ENCODE data around the gene SYCE1.
A peak's percentile ranks its signal among the peaks of the same experiment; 100 is the strongest.
"Not testable (repeated sequence)": the region's sequence is repeated elsewhere in the genome, so short reads cannot be mapped to it uniquely, and the experiment has no call there.

Gene SYCE1

DNA sequence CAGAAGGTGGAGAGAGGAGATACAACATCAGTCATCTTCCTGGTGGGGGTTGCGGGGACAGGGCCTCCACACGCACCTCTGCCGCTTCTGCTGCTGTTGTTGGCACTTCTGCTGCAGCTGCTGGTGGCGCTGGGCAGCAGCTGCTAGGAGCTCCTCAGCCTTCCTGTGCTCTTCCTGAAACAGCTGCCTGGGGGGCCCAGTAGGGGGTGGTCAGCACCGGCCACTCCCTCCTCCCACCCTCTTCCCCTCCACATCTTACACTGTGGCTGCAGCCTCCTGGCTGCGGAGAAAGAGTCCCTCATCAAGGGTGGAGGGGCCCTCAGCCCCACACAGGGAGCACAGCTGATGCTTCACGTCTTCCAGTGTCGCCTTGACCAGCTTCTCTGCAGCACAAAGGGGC lies 9.9 kb downstream of the SYCE1 start:
- DNase-seq, result no peak

DNA sequence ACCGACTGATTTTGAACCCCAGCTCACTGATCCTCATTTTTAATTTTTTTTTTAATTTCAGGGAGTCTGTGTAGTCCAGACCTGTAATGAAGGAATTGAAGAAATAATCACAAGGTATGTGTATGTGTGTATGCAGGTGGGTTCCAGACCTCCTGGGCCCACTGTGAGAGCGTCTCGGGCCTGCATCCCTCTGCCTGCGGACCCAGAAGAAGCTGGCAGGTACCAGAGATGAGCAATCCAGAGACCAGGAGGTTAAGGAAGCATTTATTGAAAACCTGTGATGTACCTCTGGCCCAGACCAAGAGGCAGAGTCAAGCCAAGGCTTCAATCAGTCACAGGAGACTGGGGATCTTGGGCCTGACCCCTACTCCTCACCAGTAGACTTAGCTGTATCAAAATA lies 10.8 kb downstream of the SYCE1 start:
- no peak for DNase-seq

DNA sequence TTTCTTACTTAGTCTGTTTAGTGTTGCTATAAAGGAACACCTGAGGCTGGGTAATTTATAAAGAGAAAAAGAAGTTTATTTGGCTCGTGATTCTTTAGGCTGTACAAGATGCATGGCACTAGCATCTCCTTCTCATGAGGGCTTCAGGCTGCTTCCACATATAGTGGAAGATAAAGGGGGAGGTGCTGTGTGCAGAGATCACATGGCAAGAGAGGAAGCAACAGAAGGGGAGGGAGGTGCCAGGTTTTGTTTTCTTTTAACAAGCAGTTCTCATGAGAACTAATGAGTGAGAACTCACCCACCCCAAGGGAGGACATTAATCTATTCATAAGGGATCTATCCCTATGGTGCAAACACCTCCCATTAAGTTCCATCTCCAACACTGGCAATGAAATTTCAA lies 20.9 kb downstream of the SYCE1 start:
- no peak for DNase-seq

DNA sequence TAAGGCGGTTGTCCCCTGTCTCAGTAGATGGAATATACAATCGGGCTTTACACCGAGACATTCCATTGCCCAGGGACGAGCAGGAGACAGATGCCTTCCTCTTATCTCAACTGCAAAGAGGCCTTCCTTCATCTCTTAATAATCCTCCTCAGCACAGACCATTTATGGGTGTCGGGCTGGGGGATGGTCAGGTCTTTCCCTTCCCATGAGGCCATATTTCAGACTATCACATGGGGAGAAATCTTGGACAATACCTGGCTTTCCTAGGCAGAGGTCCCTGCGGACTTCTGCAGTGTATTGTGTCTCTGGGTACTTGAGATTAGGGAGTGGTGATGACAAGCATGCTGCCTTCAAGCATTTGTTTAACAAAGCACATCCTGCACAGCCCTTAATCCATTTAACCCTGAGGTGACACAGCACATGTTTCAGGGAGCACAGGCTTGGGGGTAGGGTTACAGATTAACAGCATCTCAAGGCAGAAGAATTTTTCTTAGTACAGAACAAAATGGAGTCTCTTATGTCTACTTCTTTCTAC lies 23.9 kb downstream of the SYCE1 start:
- not testable (repeated sequence) for DNase-seq

DNA sequence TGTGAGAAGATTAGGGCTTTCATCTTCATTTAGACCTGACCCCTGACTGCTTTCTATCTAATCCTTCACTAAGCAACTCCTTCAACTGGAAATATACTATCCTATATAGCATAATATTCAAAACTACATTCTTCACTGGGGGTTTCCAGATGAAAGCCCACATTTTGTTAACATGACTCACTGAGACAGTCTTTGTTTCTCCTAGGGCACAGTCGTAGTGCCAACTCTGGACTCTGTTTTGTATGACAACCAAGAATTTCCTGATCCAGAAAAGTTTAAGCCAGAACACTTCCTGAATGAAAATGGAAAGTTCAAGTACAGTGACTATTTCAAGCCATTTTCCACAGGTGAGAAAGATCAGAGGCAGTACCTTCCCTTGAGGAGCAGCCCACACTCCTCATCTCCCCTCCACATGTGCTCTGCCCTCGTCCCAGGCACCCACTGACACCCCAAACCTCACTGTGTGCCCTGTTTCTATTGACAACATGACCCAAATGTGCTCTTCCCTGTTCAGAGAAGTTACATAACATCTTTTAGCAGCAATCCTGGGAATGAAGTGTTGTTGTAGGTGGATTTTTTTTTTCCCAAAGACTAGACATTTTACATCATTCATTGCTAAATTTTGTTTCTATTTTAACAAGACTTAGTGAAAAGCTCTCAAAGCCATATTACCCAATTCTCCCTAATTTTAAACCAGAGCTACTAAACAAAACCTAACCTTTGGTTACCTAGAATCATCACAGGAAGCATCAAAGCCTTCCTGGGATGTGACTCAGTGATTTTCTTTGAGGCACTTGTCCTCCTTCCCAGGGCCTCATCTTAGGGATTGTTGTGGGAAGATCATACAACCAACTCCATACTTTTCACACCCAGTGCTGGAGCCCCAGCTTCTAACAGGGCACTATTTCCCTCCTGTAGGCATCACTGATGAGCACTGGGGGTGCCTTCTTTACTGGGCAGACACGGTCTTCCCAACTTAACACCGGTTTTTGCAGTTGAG lies 27.5 kb downstream of the SYCE1 start:
- DNase-seq, result no peak

DNA sequence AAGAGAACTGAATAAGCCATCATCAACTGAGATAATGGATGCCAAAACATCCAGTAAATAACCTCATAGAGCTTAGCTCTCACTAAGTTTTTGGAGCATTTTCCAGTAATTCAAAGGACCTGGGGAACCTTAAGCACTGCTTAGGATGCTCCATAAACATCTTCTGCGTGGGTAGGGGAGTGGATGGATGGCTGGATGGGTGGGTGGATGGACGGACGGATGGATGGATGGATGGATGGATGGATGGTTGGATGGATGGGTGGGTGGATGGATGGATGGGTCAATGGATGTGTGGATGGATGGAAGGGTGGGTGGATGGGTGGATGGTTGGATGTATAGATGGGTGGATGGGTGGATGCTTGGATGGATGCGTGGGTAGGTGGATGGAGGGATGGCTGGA lies 29.2 kb downstream of the SYCE1 start:
- no peak for DNase-seq

DNA sequence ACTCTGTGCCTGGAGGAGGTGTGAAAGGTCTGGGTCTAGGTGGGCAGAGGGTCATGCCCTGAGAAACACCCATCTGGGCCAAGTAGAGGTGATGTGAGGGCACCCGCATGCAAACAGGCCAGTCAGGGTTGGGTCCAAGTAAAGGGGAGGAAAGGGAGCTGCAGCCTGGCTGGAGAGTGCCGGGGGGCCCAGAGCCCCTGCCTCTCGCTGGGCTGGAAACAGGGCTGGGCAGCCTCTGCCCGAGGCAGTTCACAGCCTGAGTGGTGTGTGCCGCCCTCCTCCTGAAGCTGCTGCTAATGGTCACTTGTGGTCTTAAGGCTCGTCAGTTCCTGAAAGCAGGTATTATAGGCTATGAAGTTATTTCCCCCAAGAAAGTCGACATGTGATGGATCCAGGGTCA lies 31.0 kb downstream of the SYCE1 start:
- no peak for DNase-seq

DNA sequence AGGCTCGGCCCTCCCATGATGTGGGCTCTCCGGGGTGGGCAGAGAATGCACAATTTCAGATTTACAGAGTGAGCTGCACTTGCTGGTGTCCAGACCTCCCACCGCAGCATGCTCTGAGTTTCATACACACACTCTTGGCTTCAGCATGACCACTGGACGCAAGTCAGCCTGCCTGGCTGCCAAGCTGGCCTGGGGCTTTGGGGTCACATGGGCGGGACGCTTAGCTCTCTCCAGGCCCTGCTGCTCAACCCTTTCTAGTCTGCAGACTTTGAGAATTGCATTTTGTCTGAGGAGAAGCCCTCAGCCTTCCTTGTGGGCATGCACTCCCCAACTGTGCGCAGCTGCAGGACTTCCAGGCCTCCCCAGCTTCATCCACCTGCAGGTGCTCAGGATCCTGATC lies 32.5 kb downstream of the SYCE1 start:
- DNase-seq, result no peak

DNA sequence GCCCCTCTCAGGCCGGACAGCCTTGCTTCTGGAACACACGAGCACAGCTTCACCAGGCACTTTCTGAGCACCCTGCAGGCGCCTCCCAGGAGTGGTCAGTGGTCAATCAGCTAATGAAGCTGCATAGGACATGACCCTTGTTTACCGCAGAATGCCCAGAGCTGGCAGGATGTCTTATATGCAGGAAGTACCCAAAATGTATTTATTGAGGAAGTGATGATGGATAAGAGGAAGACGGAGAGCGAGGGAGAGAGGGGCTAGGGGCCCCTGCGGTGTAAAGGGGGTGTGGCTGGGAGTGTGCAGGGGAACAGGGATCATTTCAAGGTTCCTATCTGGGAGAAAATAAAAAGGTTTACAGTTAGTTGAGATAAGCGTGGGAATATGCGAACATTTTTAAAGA lies 34.9 kb downstream of the SYCE1 start:
- DNase-seq, result no peak

DNA sequence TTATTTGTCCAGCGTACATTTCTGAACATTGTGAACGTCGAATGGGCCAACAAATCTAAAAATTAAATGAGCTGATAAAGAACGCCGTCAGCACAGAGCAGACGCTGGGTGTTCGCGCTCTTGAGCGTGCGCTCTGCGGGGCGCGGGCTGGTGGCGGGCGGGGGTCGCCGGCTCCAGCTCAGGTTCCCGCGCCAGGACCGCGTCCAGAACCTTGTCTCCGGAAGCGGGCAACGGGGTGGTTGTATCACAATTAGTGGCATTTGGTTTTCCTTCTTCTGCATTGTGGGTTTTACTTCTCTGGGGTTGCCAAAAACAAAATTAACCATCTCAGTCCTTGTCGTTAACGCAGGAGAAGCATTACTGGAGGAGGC lies 35.8 kb downstream of the SYCE1 start:
- DNase-seq, result no peak

DNA sequence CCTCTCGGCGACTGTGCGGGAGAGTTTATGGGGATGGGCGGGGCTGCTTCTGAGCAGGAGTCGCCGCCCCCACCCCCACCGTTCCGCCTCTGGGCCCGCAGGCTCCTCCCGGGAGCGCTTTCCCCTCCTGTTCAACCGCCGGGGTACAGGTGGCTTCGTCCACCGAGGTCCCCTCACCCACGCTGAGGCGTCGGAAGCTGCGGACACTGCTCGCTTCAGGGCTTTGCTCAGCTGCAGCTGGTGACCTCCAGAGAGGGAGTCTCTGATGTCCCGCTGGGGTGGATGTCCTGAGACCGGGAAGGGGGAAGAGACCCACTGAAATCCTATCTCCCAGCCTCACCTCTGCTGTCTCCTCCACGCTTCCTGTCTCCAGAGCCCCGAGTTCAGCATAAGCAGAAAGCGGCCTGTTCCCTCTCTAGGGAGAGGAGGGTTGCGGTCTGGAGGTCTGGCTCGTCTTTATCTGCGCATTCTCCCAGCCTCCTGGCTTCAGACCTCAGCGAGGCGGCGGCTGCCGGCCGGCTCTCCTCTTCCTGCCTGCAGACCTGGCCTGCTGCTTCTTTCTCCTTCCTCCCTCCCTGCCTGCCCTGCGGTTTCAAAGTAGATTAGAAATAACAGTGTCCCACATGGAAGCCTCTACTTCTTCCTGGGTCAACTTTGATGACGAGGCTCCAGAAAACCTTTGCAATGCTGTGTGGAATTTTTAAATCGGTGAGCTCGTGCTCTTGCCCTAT lies 36.4 kb downstream of the SYCE1 start:
- peak; percentile 13 for DNase-seq

DNA sequence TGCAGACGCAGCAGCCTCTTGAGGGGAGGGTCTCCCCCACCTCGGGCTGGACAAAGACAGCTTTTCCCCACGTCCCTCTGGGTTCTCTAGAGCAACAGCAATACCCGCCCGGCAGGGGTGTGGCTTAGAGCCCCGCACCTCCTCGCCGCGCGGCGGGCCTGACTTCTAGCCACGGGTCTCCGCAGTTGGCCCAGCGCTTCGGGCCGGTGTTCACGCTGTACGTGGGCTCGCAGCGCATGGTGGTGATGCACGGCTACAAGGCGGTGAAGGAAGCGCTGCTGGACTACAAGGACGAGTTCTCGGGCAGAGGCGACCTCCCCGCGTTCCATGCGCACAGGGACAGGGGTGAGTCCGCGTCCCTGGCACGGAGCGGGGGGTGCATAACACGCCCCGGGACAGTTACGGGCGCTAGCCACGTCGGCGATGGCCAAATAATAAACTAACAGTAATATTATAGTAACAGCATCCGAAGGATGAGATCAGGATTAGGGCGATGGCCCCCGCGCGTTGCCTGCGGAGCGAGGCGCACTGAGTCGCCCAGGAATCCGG lies 37.0 kb downstream of the SYCE1 start:
- DNase-seq, result no peak

DNA sequence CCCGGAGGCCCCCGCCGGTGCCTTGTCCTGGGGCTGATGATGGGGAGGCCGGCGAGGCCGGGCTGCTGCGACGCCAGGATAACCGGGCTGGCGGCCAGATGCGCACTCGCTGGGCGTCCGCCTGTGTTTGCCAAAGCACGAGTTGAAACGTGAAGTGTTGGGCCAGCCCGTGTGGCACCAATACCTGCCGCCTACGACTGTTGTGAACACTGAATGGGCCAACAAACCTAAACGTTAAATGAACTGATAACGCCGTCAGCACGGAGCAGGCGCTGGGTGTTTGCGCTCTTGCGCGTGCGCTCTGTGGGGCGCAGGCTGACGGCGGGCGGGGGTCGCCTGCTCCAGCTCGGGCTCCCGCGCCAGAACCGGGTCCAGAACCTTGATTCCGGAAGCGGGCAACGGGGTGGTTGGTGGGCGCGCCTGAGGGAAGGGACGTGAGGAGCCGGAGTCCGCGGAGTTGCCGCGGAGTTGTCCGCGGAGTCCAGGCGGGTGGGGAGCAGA lies 37.6 kb downstream of the SYCE1 start:
- no peak for DNase-seq

DNA sequence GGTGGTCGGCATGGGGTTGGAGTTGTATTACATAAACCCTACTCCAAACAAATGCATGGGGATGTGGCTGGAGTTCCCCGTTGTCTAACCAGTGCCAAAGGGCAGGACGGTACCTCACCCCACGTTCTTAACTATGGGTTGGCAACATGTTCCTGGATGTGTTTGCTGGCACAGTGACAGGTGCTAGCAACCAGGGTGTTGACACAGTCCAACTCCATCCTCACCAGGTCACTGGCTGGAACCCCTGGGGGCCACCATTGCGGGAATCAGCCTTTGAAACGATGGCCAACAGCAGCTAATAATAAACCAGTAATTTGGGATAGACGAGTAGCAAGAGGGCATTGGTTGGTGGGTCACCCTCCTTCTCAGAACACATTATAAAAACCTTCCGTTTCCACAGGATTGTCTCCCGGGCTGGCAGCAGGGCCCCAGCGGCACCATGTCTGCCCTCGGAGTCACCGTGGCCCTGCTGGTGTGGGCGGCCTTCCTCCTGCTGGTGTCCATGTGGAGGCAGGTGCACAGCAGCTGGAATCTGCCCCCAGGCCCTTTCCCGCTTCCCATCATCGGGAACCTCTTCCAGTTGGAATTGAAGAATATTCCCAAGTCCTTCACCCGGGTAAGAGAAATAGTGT lies 38.3 kb downstream of the SYCE1 start, which contains the start of gene CYP2E1:
Gene CYP2E1, plus strand, starts transcription at position 407 of the 632 bp plus-strand sequence. Its CDS starts 33 bp downstream, at position 440.
- DNase-seq, result no peak

DNA sequence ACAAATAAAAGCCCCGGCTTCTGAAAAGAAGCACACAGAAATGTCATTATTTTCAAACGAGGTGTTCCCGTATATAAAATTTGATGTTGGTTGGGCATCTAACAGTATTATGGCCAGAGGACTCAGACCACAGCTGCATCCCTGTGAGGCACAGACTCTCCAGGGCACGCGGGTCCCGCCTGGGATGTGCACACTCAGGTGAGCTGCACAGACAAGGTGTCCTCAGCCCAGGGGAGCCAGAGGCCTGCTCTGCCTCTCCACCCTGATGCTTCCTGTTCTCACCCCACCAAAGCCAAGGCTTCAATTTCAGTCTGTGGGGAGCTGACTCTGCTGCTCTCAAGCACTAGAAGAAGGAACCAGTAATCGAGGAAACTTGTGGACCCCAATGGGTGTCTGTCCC lies 39.9 kb downstream of the SYCE1 start:
- no peak for DNase-seq

DNA sequence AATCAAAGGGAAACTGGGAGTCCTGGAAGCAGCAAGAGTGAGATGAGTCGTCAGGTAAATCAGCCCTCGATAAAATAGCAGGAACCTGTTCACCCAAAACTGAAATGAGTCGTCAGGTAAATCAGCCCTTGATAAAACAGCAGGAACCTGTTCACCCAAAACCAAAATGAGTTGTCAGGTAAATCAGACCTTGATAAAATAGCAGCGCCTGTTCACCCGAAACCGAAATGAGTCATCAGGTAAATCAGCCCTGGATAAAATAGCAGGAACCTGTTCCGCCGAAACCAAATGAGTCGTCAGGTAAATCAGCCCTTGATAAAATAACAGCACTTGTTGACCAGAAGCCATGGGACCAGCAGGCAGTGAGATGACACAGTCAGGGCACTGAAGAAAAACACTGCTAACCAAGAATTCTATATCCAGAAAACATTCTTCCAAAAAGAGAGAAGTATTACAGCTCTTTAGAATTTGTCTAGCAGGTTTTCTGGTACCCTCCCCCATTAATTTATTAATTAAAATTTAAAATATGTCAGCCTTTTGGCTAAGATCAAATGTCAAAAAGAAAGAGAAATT lies 41.7 kb downstream of the SYCE1 start:
- DNase-seq, result no peak

DNA sequence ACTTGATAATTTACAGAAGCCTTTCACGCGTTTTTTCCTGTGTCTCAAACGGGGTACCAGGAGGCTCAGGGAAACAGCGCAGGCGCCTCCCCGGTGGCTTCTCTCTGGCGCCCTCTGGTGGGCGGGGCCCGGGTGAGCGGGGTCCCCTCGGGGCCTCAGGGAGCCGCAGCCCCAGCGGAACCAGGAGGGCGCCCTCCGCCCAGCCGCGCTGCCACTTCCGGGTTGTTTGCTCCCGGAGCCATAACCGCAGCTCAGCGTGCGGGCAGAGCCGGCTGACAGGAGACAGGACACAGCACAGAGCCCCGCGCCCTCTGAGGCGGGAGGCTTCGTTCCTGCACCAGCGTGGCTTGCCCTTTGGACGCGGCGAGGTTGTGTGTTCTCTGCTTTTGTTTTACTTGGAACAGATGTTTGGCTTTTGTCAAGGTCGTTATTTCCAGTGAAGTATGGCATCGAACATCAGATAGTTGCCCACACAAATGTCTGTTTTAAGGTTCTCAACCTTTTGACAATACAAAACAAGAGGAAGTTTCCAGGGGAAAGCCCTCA lies 45.1 kb downstream of the SYCE1 start:
- peak; percentile 80 for DNase-seq

DNA sequence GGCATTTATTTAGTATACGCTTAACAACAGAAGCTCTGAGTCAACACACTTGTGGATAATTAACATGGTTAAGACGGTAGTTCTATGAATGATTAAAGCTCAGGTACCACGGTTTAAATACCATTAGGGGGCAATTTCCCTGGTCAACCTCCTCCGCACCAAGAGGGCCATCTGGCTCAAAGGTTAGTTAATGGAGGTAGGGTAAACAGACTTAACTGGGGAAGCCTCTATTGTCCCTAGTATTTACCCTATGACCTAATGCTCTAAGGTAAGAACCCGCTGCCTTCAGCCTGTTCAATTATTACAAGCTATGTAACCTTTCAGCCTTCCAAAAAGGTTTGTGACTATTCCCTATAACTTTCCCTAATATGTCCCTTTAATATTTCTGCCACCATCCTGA lies 46.9 kb downstream of the SYCE1 start:
- not testable (repeated sequence) for DNase-seq

DNA sequence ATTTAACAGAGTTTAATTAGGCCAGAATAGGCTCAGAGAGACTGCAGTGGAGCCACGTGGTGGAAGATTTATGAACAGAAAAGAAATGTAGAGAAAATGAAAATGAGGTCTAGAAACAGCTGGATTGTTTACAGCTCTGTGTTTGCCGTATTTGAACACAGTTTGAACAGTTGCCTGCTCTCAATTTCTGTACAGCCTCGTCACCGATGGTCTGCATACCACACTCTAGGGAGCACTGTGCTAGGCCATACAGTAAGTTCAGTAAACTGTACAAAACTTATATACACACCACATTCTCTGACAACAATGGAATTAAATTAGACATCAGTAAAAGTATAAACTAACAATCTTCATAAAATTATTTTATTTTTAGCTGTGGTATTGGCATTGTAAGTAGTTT lies 49.3 kb downstream of the SYCE1 start:
- DNase-seq, result no peak

DNA sequence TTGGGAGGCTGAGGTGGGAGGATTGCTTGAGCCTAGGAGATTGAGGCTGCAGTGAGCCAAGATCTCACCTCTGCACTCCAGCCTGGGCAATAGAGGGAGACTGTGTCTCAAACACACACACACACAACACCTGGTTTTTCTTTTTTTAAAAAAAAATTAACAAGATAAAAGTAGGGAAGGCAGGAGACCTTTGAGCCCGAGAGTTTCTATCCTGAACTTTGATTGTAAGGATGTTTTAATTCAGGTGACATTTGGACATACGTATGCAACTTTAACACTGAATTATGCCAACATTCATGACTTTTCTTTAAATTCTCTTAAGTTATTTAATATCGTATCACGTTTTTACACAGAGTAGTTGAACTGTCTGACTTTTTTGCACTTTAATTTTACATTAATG lies 49.9 kb downstream of the SYCE1 start:
- DNase-seq, result no peak

DNA sequence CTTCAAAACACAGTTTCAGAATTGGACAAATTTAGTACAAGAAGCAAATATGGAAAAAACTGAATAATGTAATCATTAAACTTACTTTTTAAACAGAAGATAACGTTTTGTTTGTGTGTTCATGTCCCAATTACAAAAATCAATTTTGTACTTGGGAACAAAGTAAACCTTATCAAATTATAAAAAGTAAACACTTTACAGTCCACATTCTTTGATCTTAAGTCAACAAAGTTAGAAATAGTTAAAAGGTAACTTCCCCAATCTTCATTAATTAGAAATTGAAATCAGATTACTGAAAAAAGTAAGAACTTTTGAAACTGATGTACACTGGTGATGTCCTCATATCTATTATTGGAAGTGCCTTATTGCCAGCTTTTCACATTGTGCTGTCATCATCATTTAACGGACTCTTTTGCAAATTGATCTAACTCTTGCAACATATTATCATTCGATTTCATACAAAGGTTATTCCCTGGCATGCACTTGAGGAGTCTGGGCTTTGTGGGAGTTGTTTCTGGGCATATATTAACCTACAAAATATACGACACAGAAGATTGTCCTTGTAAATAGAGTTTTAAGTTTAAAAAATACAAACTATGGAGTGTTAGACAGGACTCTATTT lies 53.4 kb downstream of the SYCE1 start:
- no peak for DNase-seq

DNA sequence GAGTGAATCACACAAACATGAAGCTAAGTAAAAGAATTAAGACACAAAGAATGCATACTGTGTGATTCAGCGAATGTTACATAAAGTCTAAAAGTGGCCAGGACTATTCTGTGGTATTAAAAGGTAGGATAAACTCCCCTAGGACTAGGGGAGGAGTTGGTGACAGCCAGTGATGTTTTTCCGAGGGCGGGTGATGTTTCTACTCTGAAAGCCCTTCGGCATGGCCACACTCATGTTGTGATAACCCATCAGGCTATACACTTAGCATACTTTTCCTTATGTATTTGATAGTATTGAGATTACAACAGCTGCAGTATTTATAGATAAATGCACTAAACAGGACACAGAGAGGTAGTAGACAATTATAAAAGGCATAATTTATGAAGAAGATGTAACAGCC lies 54.0 kb downstream of the SYCE1 start:
- no peak for DNase-seq
